GM20000 (cell line): ENCODE results near the gene CLTB.

Experiments used
- DNase-seq: peaks from one replicate; pipeline ENCODE4 v3.0.0; 2012; ENCODE audit warnings: low spot score
- CTCF ChIP-seq: IDR thresholded peaks from 2 replicates; pipeline ENCODE4 v1.5.1; 2012; ENCODE audit warnings: mild to moderate bottlenecking, control low read depth; ENCODE audit errors: extremely low read depth, missing control alignments

The CLTB gene

GRCh38 chr5:176425791-176426190 lies 9.5 kb upstream of the CLTB start:
- TF ChIP-seq CTCF, result no peak
- DNase-seq, result no peak

GRCh38 chr5:176425138-176425537 lies 8.8 kb upstream of the CLTB start:
- no peak for TF ChIP-seq CTCF
- DNase-seq, result no peak

GRCh38 chr5:176424181-176424580 lies 7.8 kb upstream of the CLTB start:
- TF ChIP-seq CTCF, result no peak
- no peak for DNase-seq

- DNase-seq, result no peak
- TF ChIP-seq CTCF, result no peak
Measured at GRCh38 chr5:176420972-176421544, 4.7 kb upstream of the CLTB start.

GRCh38 chr5:176420086-176420485 lies 3.7 kb upstream of the CLTB start:
- no peak for TF ChIP-seq CTCF

GRCh38 chr5:176418251-176418650 lies 1.9 kb upstream of the CLTB start:
- DNase-seq, result no peak
- no peak for TF ChIP-seq CTCF

More at GRCh38 chr5:176420086-176420485, 3.7 kb upstream of the CLTB start:
- DNase-seq, result no peak

GRCh38 chr5:176416965-176417364 lies 626 bp upstream of the CLTB start:
- DNase-seq, result no peak
- no peak for TF ChIP-seq CTCF
